ENCODE results near the gene TNF.
"Not testable (repeated sequence)": the region's sequence is repeated elsewhere in the genome, so short reads cannot be mapped to it uniquely, and the experiment has no call there.

Gene TNF

DNA sequence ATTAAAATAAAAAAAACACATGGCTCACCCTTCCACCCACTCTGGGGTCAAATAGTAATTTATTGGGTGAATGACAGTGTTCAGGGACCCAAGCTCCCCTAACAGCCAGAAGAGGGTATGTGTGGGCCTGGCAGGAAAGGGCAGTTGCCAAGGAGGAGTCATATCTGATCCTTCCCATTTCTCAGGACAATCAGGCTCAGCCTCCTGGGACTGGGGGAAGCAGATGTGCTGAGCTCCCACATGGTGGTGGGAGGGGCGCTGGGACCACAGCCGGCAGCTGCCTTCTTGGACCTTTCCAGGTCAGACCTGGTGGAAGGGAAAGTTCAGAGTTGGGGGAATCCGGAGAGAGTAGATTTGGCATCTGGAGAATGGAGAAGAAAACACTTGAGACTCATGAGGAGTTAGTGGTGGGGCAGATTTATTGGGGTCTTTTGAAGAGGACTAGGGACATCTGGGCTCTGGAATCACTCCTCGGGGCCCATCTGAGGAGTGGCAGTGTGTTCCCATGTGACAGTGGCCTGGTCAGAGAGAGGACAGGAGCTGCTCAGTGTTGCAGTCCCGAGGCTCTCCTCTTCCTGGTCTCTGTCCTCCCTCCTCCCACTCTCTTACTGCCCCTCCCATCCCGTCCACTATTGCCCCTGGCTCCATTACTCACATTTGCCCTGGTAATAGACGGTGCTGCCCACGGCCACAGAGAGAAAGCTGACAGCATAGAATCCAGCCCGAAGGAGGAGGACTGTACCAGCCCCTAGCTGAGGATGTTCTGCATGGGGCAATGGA, 13.7 kb downstream of the TNF start:
- no peak for DNase-seq

DNA sequence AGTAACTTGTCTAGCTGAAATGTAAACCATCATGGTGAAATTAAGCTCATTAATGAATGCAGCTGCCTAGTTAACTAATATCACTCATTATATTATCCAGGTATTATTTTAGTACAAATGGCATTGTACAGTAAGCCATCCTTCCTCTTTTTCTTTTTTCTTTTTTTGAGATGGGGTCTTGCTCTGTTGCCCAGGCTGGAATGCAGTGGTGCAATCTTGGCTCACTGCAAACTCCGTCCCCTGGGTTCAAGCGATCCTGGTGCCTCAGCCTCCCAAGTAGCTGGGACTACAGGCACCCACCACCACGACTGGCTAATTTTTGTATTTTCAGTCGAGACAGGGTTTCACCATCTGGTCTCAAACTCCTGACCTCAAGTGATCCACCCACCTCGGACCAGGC, 15.3 kb downstream of the TNF start:
- DNase-seq = not testable (repeated sequence)

DNA sequence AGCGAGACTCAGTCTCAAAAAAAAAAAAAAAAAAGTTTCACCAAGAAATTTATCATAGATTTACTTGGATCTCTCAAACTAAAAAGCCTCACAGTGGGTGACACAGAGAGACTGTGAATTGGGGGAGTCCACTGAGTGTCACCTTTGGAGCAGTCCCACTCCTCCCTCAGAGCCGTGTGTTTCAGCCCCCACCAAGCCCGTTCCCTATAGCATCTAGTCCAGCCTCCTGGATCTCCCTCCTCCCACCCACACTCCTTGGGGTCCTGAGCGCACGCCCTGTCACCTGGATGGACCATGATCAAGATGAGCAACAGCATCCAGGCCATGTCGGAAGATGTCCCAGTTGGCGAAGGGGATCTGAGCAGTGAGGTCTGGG, 17.0 kb downstream of the TNF start:
- no peak for DNase-seq

DNA sequence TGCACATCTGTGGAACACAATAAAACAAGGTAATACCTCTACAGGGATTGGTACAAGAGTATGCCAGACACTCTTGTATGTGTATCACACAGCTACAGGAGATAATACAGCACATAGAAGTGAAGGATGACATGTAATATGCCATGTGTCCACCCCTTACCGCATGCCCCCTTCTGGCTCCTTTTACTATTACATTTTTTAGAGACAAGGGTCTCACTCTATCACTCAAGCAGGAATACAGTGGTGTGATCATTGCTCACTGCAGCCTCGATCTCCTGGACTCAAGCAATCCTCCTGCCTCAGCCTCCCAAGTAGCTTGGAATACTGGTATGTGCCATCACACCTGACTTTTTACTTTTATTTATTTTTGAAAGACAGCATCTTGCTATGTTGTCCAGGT, 21.6 kb downstream of the TNF start:
- peak; percentile 83 for DNase-seq

DNA sequence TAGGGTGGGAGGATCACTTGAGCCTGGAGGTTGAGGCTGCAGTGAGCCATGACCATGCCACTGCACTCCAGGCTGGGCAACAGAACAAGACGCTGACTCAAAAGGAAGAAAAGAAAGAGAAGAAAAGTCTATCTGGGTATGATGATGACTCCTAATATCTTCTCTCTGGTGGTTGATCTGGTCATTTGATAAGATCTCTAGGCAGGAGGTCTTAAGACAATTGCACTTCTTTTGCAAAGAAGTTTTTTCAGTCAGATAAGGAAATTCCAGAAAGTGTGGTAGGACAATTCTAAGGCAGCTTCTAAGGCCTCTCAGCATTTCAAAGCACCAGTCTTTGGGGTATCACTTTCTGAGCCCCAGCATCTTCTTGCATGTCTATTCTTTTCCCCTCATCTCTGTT, 32.0 kb downstream of the TNF start:
- no peak for DNase-seq

DNA sequence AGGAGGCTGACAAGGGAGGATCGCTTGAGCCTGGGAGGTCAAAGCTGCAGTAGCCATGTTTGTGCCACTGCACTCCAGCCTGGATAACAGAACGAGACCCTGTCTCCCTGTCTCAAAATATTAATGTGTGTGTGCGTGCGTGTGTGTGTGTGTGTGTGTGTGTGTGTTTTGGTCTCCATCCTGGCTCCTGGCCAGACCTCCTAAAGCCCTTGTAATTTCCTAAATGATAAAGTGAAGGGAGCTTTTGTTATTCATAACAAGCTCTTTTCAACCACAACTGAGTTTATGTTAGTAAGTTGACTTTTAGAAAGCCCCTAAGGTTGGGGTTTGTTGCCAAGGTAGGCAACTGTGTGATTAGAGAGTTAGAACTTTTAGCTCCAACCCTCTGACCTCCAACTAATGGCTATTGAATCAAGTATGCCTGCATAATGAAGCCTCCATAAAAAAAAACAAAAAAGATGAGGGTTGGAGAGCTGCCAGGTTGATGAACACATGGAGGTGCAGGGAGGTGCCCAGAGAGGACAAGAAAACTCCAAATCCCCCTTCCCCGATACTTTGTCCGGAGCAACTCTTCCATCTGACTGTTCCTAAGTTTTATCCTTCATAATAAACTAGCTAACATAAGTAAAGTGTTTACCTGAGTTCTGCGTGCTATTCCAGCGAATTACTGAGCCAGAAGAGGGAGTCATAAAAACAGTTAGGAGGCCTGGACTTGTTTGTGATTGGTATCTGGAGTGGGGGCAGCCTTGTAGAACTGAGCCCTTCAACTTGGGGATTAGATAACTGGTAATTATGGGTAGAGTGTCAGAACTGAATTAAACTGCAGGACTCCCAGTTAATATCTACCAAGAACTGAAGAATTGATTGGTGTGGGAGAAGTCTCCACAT, 34.4 kb downstream of the TNF start:
- DNase-seq = no peak

DNA sequence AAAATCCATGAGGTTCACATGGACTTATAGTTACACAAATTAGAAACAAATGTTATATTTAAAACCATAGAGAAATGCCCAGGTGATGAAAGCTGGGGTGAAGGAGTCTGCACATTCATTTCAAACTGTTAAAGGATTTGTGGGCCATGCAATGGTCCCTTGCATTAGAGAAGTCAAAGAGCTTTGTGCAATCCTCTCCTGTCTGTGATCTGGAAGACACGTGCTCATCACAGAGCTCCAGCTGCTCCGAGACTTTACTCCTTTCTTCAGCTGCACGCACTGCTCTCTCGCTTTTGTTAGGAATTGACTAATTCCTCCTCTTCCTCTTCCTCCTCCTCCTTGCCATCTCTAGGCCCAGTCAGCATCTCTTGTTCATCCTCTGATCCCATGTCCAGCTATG, 35.6 kb downstream of the TNF start:
- DNase-seq = no peak

DNA sequence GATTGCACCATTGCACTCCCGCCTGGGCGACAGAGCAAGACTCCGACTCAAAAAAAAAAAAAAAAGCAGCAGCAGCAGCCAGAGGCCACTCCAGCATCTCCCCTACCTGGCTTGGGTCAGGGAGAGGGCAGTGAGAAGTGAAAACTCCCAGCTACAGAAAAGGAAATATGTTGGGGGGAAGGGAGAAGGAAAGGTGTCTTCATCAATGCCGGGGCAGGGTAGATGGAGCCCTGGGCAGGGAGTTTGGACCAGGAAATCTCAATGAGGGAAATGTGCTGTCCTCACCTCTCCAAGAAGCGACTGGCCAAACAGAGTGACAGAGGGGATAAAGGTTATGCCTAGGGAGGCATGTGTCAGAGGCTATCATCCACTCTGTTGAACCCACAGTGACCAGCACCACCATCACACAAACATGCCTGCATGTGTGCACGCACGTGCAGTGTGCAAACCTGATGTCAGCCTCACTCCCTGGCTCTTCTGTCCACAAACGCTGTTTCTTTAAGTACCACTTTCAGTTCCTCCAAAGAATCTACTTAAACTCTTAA, 38.8 kb downstream of the TNF start:
- DNase-seq = no peak

DNA sequence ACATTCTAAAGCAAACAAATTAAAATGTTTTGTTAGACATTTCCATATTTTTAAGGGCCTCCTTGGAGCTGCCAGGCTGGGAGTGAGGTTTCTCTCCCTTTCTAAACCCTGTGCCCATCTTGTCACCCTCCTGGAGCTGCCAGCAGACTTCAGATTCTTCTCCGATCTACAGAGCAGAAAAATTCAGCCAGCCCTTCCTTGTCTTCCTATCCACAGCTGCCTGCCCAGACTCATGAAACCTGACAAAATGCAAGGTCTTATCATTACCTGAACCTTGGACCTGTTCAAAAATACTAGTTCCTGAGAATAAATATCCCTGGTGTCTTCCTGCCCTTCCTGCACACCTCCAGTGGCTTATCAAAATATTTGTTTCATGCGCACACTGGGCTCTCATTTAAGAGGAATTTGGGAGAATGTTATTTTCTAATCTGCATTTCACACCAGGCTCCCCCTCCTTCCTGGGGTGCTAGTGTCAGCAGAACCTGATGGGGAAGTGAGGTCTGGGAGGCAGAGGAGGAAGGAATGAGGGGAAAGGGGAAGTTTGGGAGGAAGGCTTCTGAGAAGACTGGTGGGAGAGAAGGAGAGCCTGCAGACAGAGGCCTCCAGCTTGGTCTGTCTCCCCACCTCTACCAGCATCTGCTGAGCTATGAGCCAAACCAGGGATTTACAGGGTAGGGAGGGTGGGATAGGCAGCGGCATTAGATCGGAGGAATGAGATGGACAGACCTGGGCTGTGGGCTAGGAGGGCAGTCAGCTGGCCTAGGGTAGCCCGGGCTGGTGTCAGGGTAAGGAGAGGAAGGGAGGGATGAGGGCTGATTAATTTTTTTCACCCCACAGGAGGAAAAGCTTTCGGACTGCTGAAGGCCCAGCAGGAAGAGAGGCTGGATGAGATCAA, 39.6 kb downstream of the TNF start, which contains the start of gene AIF1:
AIF1 (plus strand) TSS at position 551 of the 895 bp plus-strand sequence; CDS start at position 647, 96 bp downstream.
- no peak for DNase-seq

DNA sequence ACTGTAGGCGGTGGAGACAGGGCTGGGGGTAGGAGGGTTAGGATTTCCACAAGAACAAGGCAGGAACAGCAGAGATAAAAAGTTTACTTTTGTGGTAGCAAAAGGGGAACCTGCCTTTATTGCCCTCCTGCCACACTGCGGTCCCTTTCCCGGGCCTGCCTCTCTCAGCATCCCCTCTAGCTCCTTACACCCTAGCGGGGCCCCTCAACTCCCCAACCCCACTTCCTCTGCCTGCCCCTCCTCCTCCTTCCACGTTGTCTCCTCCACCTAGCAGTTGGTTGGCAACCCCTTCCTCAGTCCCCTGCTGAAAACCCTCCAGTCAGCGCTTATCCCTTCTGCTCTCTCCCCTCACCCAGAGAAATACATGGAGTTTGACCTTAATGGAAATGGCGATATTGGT, 40.4 kb downstream of the TNF start:
- DNase-seq = no peak

DNA sequence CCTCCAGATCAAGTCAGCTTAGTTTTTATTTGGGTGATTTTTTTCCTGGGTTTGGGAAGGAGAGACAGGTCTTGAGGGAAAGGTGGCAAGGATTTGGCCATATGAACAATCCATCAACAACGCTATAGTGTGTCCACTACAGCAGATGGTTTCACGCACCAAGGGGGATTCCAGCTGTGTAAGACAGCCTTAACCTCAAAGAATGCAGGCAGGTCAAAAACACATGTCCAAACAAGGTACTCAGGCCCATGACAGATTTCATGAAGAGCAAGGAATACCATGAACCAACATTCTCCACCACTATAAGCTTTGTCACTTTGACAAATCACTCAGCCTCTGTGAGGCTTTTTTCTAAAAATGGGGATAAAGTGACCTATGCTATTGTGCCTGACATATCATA, 41.6 kb downstream of the TNF start:
- DNase-seq = no peak

DNA sequence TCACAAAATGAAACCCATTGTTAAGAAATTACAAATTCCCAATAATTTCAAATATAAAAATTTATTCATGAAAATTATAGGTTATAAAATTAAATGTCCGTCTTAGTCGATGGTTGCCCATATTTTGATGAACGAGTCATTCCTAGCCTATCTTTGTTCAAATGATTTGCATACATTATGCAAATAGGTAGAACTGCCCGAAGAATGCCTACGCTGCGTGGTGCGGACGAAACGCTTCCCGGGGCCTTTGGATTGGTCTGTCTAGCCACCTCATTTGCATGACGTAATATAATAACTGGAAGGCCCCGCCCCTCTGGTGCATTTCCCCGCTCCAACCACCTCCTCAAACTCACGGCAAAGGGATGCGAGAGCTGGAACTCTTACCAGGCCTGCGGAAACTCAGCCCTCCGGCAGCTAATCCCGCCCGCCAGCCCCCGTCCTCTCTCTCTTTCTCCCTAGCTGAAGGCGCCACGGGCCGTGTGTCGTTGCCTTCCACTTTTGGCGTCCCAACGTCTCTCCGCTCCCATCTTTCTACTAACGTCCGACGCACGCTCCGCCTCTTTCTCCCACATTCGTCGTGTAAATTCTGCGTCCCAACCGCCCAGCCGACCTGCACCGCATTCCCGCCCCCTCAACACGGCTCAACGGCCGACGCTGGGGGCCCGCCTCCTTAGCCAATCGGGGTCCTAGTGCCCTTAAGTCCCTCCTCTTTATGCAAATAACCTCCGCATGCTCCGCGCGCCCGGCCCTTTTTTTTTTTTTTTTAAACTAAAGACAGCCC, 44.6 kb downstream of the TNF start:
- DNase-seq = peak; percentile 99

DNA sequence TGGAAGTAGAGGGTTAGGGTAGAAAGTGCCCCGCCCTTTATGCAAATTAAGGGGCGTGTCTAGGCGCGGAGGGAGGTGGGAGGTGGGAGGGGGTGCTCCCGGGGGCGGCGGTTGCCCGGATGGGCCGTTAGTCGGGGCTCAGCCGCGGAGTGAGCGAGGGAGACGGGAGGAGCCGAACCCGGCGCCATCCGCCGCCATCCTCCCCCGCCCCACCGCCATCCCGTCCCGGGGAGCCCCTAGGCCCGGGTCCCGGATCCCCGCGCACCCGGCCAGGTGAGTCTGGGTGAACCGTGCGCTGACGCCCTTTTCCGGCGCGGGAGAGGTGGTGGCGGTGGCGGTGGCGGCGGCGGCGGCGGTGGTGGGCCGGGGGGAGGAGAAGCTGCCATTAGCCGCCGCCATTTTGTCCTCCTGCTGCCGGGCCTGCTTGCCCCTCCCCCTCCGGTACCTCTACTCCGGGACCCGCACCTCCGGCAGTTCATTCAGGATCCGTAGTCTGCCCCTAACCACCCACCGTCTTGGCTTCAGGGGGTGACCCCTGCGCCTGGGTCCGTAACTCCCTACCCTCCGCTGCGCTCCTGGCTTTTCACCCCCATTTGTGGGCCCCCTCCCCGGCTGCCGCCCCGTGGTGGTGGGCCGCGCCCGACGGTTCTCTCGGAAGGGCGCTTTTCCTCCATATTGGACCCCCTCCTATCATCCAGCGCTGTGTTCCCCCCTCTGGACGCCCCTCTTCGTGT, 45.4 kb downstream of the TNF start, which contains the start of gene PRRC2A:
PRRC2A (plus strand) TSS at position 130 of the 734 bp plus-strand sequence. CDS start 2,075 bp downstream, outside the sequence.
- DNase-seq = no peak

DNA sequence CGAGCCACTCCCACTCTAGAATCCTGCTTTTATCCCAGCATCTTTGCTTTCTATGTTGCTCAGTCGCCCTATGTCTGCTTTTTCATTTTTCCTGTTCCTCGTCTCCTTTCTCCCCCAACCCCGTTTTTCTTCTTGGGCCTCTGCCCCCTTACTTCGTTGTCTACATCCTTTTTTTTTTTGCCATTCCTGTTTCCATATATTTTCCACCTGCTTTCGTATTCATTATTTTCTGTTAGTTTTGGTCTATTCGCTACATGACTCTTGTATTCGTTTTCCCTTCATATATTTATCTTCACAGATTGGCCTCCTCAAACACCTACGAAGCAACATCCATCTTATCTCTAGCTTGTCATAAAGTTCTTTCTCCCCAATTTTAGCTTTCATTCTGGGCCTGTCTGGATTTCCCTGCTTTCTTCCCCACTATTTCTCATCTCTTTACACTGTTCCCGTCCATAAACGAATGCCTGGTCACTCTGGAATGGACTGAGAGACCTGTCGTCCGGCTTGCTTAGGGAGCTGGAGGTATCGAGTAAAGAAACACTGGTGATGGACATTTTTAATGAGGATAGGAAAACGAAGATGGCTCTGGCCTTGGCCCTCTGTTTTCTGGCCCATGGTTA, 46.1 kb downstream of the TNF start:
- DNase-seq = no peak

DNA sequence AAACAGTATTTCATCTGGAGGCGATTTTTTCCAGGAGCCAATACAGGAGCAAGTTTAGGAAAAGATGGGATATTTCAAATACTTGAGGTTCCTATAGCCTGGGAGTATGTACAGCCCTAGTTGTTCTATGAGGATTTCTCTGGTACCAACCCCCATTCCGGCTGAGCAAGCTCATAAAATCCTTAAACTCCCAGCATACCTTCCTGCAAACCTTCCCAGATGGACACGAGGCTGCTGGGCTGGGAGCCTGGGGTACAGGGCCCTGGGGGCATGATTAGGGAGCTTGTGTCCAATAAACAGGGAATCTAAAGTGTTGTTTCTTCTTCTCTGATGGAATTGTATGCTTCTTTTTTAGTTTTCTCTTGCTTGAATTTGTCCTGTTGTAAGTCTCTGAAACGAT, 46.6 kb downstream of the TNF start:
- no peak for DNase-seq

DNA sequence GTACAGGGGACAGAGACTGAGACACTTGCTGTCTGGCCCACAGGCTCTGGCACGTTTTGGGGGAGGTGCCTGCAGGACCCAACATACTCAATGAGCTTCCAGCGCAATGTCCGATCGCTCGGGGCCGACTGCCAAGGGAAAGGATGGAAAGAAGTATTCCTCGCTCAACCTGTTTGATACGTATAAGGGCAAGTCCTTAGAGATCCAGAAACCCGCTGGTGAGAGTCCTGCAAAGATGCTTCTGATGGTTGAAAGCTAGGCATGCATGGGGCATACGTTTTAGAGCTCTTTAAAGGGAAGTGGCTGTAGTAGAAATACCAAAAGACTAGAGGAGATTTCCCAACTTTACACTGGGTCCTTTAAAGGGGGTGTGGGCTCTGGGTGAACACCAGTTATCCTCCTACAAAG, 47.3 kb downstream of the TNF start:
- no peak for DNase-seq

DNA sequence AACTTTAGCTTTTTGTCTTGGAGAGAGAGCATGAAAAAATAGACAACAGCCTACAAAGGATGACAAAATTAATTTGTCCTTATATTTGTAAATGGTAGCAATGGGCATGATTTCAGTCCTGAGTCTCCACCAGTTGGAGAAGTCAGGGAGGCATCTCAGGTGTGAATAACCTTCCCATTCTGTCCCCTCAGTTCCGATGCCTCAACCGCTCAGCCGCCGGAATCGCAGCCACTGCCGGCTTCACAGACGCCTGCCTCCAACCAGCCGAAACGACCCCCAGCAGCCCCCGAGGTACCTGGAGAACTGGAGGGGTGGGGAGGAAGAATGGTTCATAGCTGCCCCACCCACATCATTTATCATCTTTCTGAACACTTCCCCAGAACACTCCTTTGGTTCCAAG, 48.7 kb downstream of the TNF start:
- no peak for DNase-seq

DNA sequence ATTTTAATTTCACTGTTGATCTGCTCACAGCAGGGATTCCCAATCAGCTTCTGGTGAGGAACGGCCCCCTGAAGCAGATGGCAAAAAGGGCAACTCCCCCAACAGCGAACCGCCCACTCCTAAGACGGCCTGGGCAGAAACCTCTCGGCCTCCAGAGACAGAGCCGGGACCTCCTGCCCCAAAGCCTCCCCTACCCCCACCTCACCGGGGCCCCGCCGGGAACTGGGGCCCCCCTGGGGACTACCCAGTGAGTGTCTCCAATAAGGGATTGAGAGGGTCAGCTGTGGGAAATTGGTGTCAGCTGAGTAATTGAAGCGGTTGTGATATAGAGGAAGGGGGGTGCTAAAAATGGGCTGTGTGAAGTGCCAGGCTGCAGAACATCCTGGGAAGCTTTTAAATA, 51.6 kb downstream of the TNF start:
- DNase-seq = no peak

DNA sequence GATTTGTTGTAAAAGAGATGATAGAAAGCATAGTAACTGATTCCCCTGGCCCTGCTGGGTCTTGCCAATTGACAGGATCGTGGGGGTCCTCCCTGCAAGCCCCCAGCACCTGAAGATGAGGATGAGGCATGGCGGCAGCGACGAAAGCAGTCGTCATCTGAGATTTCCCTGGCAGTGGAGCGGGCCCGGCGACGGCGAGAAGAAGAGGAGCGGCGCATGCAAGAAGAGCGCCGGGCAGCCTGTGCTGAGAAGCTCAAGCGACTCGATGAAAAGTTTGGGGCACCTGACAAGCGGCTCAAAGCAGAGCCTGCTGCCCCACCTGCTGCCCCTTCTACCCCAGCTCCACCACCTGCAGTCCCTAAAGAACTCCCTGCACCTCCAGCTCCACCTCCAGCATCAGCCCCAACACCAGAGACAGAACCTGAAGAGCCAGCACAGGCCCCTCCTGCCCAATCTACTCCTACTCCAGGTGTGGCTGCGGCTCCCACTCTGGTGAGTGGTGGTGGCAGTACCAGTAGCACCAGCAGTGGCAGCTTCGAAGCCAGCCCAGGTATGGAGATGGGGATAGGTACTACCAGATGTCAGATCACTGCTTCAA, 52.4 kb downstream of the TNF start:
- DNase-seq = no peak
